Activated T-cell treated with anti-CD3 and anti-CD28 coated beads, Interleukin-2, amount 50 U/mL, for 4 hours (primary cell): ENCODE measurements around the gene DLK1. TPM values are rescaled to one million over a fixed set of nuclear protein-coding genes. Genes with fewer than 3 reads are reported as not detected.

Experiments used
- ATAC-seq, 2 donors: fragments of 200-7000 bp; cut with Tn5 transposase; one replicate each; pipeline ENCODE4 v1.10.0; 2021
- DNase-seq: peaks from one replicate; pipeline ENCODE4 v3.0.0-alpha.2; 2020
- H3K27me3 Mint-ChIP-seq: one replicate; pipeline ENCODE4 v1.8.0; 2021; ENCODE audit warnings: low read depth, mixed read lengths
- H3K36me3 Mint-ChIP-seq: one replicate; pipeline ENCODE4 v1.8.0; 2022; ENCODE audit warnings: mixed read lengths; ENCODE audit not compliant: insufficient read depth
- H3K4me1 Mint-ChIP-seq: one replicate; pipeline ENCODE4 v1.8.0; 2021; ENCODE audit warnings: low read depth, mixed read lengths
- H3K4me3 Mint-ChIP-seq: one replicate; pipeline ENCODE4 v1.8.0; 2021; ENCODE audit warnings: mild to moderate bottlenecking, moderate library complexity, mixed read lengths
- H3K9me3 Mint-ChIP-seq: one replicate; pipeline ENCODE4 v1.8.0; 2021; ENCODE audit warnings: mixed read lengths
- total RNA-seq, 3 donors: library from RNA; stranded (reverse); gene quantifications; one replicate each; pipeline ENCODE4 v1.2.1, GENCODE V29; 2021

The DLK1 gene
- total RNA-seq, 3 donors from 2014 or later = 0.63 to 0.68 (median 0.63) TPM

- DNase-seq (no peak), ATAC-seq (no peak)
- Mint-ChIP-seq H3K4me3 (no peak overlapping the region), H3K9me3 (no peaks in the 10 kb centered on the region), H3K27me3 (peaks cover 12% of the 10 kb centered on the region), H3K4me1 (no peaks in the 10 kb centered on the region), H3K36me3 (no peaks in the 10 kb centered on the region)
These were observed 13.6 kb downstream of the DLK1 start for GRCh38 chr14:100740196-100740825.

GRCh38 chr14:100740929-100741328, 14.2 kb downstream of the DLK1 start:
- Mint-ChIP-seq H3K4me1 (no peaks in the 10 kb centered on the region), H3K4me3 (no peak overlapping the region), H3K27me3 (peaks cover 13% of the 10 kb centered on the region), H3K36me3 (no peaks in the 10 kb centered on the region), H3K9me3 (no peaks in the 10 kb centered on the region)
- DNase-seq (no peak), ATAC-seq (no peak)

GRCh38 chr14:100741966-100742365, 15.3 kb downstream of the DLK1 start:
- DNase-seq = no peak
- no peak for ATAC-seq
- Mint-ChIP-seq H3K4me3 (no peak overlapping the region), H3K36me3 (no peaks in the 10 kb centered on the region), H3K27me3 (peaks cover 14% of the 10 kb centered on the region), H3K9me3 (no peaks in the 10 kb centered on the region), H3K4me1 (no peaks in the 10 kb centered on the region)

- no peaks in the 10 kb centered on the region for H3K4me1 Mint-ChIP-seq
- no peak for ATAC-seq
- H3K4me3 Mint-ChIP-seq = no peak overlapping the region
- H3K9me3 Mint-ChIP-seq = no peaks in the 10 kb centered on the region
- no peak for DNase-seq
- H3K27me3 Mint-ChIP-seq = peaks cover 19% of the 10 kb centered on the region
- H3K36me3 Mint-ChIP-seq = no peaks in the 10 kb centered on the region
These were observed 19.6 kb downstream of the DLK1 start for GRCh38 chr14:100746326-100746725.

GRCh38 chr14:100747021-100747586, 20.4 kb downstream of the DLK1 start:
- DNase-seq = no peak
- peaks cover 22% of the 10 kb centered on the region for H3K27me3 Mint-ChIP-seq
- H3K9me3 Mint-ChIP-seq = no peaks in the 10 kb centered on the region
- H3K36me3 Mint-ChIP-seq = no peaks in the 10 kb centered on the region
- H3K4me1 Mint-ChIP-seq = no peaks in the 10 kb centered on the region
- H3K4me3 Mint-ChIP-seq = no peak overlapping the region
- peak in 1 of 2 donors; percentile 50 for ATAC-seq

- H3K36me3 Mint-ChIP-seq = no peaks in the 10 kb centered on the region
- ATAC-seq = no peak
- H3K9me3 Mint-ChIP-seq = no peaks in the 10 kb centered on the region
- H3K27me3 Mint-ChIP-seq = peaks cover 26% of the 10 kb centered on the region
- H3K4me1 Mint-ChIP-seq = no peaks in the 10 kb centered on the region
- no peak for DNase-seq
- no peak overlapping the region for H3K4me3 Mint-ChIP-seq
These were observed 21.0 kb downstream of the DLK1 start for GRCh38 chr14:100747736-100748135.

- Mint-ChIP-seq H3K9me3 (no peaks in the 10 kb centered on the region), H3K4me3 (no peak overlapping the region), H3K4me1 (no peaks in the 10 kb centered on the region), H3K36me3 (no peaks in the 10 kb centered on the region), H3K27me3 (peaks cover 28% of the 10 kb centered on the region)
- DNase-seq (no peak), ATAC-seq (no peak)
These were observed 21.7 kb downstream of the DLK1 start for GRCh38 chr14:100748403-100748802.

GRCh38 chr14:100748944-100749343, 22.3 kb downstream of the DLK1 start:
- Mint-ChIP-seq H3K4me3 (no peak overlapping the region), H3K36me3 (no peaks in the 10 kb centered on the region), H3K4me1 (no peaks in the 10 kb centered on the region), H3K27me3 (peaks cover 27% of the 10 kb centered on the region), H3K9me3 (no peaks in the 10 kb centered on the region)
- DNase-seq (no peak), ATAC-seq (no peak)

GRCh38 chr14:100749967-100750597, 23.4 kb downstream of the DLK1 start:
- Mint-ChIP-seq H3K9me3 (no peaks in the 10 kb centered on the region), H3K4me1 (no peaks in the 10 kb centered on the region), H3K27me3 (peaks cover 29% of the 10 kb centered on the region), H3K36me3 (no peaks in the 10 kb centered on the region), H3K4me3 (no peak overlapping the region)
- ATAC-seq = no peak
- no peak for DNase-seq

- H3K9me3 Mint-ChIP-seq = no peaks in the 10 kb centered on the region
- ATAC-seq (no peak), DNase-seq (no peak)
- H3K36me3 Mint-ChIP-seq = no peaks in the 10 kb centered on the region
- H3K4me3 Mint-ChIP-seq = no peak overlapping the region
- H3K4me1 Mint-ChIP-seq = no peaks in the 10 kb centered on the region
- peaks cover 28% of the 10 kb centered on the region for H3K27me3 Mint-ChIP-seq
These were observed 24.3 kb downstream of the DLK1 start for GRCh38 chr14:100750762-100751699.

- DNase-seq (no peak), ATAC-seq (no peak)
- Mint-ChIP-seq H3K4me3 (no peak overlapping the region), H3K9me3 (no peaks in the 10 kb centered on the region), H3K36me3 (no peaks in the 10 kb centered on the region), H3K4me1 (no peaks in the 10 kb centered on the region), H3K27me3 (peaks cover 27% of the 10 kb centered on the region)
These were observed 27.3 kb downstream of the DLK1 start for GRCh38 chr14:100754020-100754419.

- ATAC-seq (peak in 1 of 2 donors; percentile 48), DNase-seq (no peak)
- H3K27me3 Mint-ChIP-seq = peaks cover 27% of the 10 kb centered on the region
- H3K36me3 Mint-ChIP-seq = no peaks in the 10 kb centered on the region
- H3K4me1 Mint-ChIP-seq = no peaks in the 10 kb centered on the region
- H3K4me3 Mint-ChIP-seq = no peak overlapping the region
- H3K9me3 Mint-ChIP-seq = no peaks in the 10 kb centered on the region
These were observed 29.0 kb downstream of the DLK1 start for GRCh38 chr14:100755649-100756048.

- Mint-ChIP-seq H3K4me1 (no peaks in the 10 kb centered on the region), H3K36me3 (no peaks in the 10 kb centered on the region), H3K4me3 (no peak overlapping the region), H3K9me3 (no peaks in the 10 kb centered on the region), H3K27me3 (peaks cover 5% of the 10 kb centered on the region)
- no peak for DNase-seq
- ATAC-seq = no peak
These were observed 34.8 kb downstream of the DLK1 start for GRCh38 chr14:100761481-100761880.

- Mint-ChIP-seq H3K9me3 (no peaks in the 10 kb centered on the region), H3K4me1 (no peaks in the 10 kb centered on the region), H3K27me3 (peaks cover 5% of the 10 kb centered on the region), H3K4me3 (no peak overlapping the region), H3K36me3 (no peaks in the 10 kb centered on the region)
- DNase-seq = no peak
- no peak for ATAC-seq
These were observed 35.4 kb downstream of the DLK1 start for GRCh38 chr14:100762089-100762515.
